Mucosa of descending colon (tissue), 3 donors: Measurements from ENCODE around the gene ZNF610. TPM values are rescaled to one million over a fixed set of nuclear protein-coding genes. Genes with fewer than 3 reads are reported as not detected.
A peak's percentile ranks its signal among the peaks of the same experiment; 100 is the strongest.

Experiments used
- ATAC-seq: fragments of 200-7000 bp; cut with Tn5 transposase; one replicate; pipeline ENCODE4 v1.9.1; 2020; ENCODE audit warnings: mild to moderate bottlenecking, moderate library complexity
- DNase-seq, 3 donors: peaks; one replicate each; pipeline ENCODE4 v3.0.0-alpha.2; 2020
- H3K36me3 ChIP-seq: fragments of 200-600 bp; one replicate; pipeline ENCODE4 v1.8.0; 2021; ENCODE audit warnings: low read depth, mild to moderate bottlenecking
- H3K4me1 ChIP-seq: fragments of 200-600 bp; one replicate; pipeline ENCODE4 v1.8.0; 2021; ENCODE audit warnings: low read depth, mild to moderate bottlenecking
- H3K4me3 ChIP-seq: fragments of 200-600 bp; one replicate; pipeline ENCODE4 v1.8.0; 2021; ENCODE audit warnings: mild to moderate bottlenecking
- H3K9me3 ChIP-seq: fragments of 200-600 bp; one replicate; pipeline ENCODE4 v1.8.0; 2021; ENCODE audit warnings: mild to moderate bottlenecking
- CTCF ChIP-seq: fragments of 200-600 bp; IDR thresholded peaks from one replicate; pipeline ENCODE4 v1.8.0; 2022; ENCODE audit warnings: antibody characterized with exemption, mild to moderate bottlenecking
- intact Hi-C, 2 donors: fragments of 100-400 bp; cut with DNase I in 1 of 2; cut with micrococcal nuclease in 1 of 2; formaldehyde crosslinking; loops; one replicate each; pipeline versions ENCODE4 v1.11.0 to v1.11.1; 2022; cut with DNase I, micrococcal nuclease
- total RNA-seq, 3 donors: library from RNA; stranded (reverse); fragmentation: NEBNext Ultra II Directional in 2 of 3; extraction: Animal tissue kit (Norgen Biotek cat#: 25700) in 2 of 3; gene quantifications; one replicate each; pipeline versions ENCODE4 v1.2.1 to v1.2.4, GENCODE V29; 2021 to 2023
- donor health status: DM: no; HTN: no; CAD: no; lungs with moderate emphysema.
- donor health status: DM: no; HTN: no; CAD: no.
- donor health status: DM: no; HTN: yes; CAD: no.

Gene ZNF610
- total RNA-seq, 3 donors from 2014 or later: 1.7 to 3.8 (median 2.1) TPM

DNA sequence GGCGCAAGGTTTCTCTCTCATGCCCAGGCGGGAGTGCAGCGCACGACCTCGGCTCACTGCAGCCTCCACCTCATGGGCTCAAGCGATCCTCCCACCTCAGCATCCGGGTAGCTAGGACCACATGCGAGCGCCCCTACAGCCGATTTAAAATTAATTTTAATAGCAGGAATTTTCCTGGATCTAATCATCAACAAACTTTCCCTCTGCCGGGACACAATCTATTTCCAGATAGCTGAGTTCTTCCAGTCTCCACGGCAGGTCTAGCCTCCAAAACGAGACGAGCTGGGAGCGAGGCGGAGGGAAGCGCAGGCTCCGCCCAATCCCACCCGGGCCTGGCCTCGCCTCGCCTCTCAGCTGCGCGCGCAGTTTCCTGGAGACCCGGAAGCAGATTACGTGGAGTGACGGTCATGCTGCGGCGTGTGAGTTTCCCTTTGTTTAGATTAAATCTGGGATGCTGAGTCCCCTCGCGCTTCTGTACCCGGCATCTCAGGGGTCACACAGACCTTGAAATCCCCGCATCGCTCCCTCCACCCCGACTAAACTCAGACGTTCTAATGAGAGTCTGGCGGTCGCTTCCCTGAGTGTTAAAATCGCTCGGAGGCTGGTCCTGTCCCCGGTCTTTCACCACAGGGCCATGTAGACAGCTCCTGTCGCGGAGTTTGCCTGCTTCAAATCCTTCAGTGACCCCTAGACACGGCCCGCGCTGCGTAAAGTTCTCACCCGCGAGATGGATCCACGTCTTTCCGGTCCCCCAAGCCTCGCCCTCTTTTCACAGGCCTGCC is 33.7 kb downstream of the ZNF610 start, which contains the start of gene ZNF880:
Gene ZNF880, plus strand, starts transcription at position 365 of the 782 bp plus-strand sequence. Its CDS starts 43 bp downstream, at position 408.
- intact Hi-C loops: no loop called here
- DNase-seq: peak; percentile 92 to 94 (median 93)
- peak; percentile 100 for ATAC-seq
- H3K4me1 ChIP-seq: no peaks in the 10 kb centered on the region
- peaks cover 84% of the 10 kb centered on the region for H3K9me3 ChIP-seq
- H3K4me3 ChIP-seq: peak within 1 kb of the TSS; percentile 42
- peaks cover 6% of the 10 kb centered on the region for H3K36me3 ChIP-seq
- TF ChIP-seq CTCF: no peak

DNA sequence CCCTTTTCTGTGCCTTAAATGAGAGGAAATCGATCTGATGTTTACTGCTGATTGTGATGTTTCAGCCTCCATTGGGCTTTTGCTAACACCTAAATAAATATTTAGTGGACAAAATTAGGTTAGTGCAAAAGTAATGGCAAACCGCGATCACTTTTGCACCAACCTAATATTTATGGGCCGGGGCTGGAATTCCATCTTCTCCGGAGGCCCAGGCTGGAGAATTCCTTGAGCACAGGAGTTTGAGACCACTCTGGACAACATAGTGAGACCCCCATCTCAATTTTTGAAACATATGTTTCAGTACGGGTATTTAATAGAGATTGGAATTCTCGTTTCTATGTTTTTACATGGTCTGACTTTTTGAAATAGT is 34.3 kb downstream of the ZNF610 start:
- intact Hi-C loops: no loop called here
- H3K9me3 ChIP-seq: peaks cover 84% of the 10 kb centered on the region
- peaks cover 9% of the 10 kb centered on the region for H3K36me3 ChIP-seq
- no peaks in the 10 kb centered on the region for H3K4me1 ChIP-seq
- H3K4me3 ChIP-seq: peak overlapping the region; percentile 42
- DNase-seq (no peak), ATAC-seq (no peak)
- no peak for TF ChIP-seq CTCF

- DNase-seq (no peak), ATAC-seq (no peak)
- intact Hi-C loops: no loop called here
- no peaks in the 10 kb centered on the region for H3K36me3 ChIP-seq
- TF ChIP-seq CTCF: no peak
- no peaks in the 10 kb centered on the region for H3K4me1 ChIP-seq
- no peak overlapping the region for H3K4me3 ChIP-seq
- peaks cover 90% of the 10 kb centered on the region for H3K9me3 ChIP-seq
Measured at GRCh38 chr19:52391135-52391534, 55.1 kb downstream of the ZNF610 start.

DNA sequence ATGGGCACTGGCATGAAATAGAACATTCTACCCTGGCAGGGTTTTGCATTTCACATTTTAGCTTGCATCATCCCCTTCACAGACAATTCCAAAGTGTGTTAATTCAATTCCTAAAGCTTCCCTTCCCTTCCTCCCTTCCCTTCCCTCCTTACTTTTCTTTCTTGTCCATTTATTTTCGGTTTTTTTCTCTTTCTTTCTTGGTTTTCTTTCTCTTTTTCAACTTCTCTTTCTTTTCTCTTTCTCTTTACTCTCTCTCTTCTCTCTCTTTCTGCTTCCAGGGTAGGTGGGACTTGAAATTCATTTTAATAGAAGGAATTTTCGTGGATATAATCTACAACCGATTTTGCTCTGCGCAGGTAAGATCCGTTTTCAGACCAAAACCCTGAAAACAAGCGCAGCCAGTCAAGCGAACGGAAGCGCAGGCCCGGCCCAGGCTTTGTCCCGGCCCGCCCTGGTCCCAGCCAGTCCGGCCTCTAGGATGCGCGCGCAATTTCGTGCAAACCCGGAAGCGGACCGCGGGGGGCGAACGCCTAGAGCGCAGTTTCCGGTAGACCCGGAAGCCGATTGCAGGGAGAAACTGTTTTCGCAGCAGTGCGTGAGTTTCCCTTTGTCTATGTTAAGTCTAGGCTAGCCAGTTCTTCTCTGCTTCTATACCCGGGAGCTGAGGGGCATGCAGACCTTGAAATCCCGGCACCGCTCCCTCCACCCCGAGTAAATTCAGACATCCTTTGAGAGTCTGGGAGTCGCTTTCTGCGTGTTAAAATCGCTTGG is 61.5 kb downstream of the ZNF610 start, which contains the start of gene ZNF528:
Gene ZNF528, plus strand, starts transcription at position 540 of the 771 bp plus-strand sequence. CDS start 4,165 bp downstream, outside the sequence.
- no peak for TF ChIP-seq CTCF
- intact Hi-C loops: no loop called here
- ATAC-seq (peak; percentile 100), DNase-seq (peak; percentile 95 to 98 (median 97))
- Histone ChIP-seq H3K9me3 (peaks cover 44% of the 10 kb centered on the region), H3K4me1 (peaks cover 2% of the 10 kb centered on the region), H3K4me3 (peak within 1 kb of the TSS; percentile 55), H3K36me3 (peaks cover 3% of the 10 kb centered on the region)

GRCh38 chr19:52398081-52398441 is 62.0 kb downstream of the ZNF610 start:
- intact Hi-C loops: no loop called here
- H3K4me3 ChIP-seq: peak overlapping the region; percentile 55
- peaks cover 2% of the 10 kb centered on the region for H3K4me1 ChIP-seq
- peaks cover 44% of the 10 kb centered on the region for H3K9me3 ChIP-seq
- peaks cover 3% of the 10 kb centered on the region for H3K36me3 ChIP-seq
- DNase-seq: peak in 1 of 3 donors; percentile 30
- TF ChIP-seq CTCF: no peak
- peak; percentile 47 for ATAC-seq
